ENCODE results near the gene CCDC138.

The CCDC138 gene

GRCh38 chr2:108805032-108805431 is 18.5 kb downstream of the CCDC138 start:
- no CpG with 5 or more reads among the region's 1 CpG for WGBS
- H3K27me3 ChIP-seq (ENCODE audit: insufficient read depth, low read length): no peaks in the 10 kb centered on the region
- H3K4me1 ChIP-seq (ENCODE audit: insufficient read depth, low read length): no peaks in the 10 kb centered on the region
- no peak overlapping the region for H3K27ac ChIP-seq (ENCODE audit: low read depth, low read length)
- peaks cover 74% of the 10 kb centered on the region for H3K36me3 ChIP-seq (ENCODE audit: insufficient read depth, low read length)
- no peak overlapping the region for H3K4me3 ChIP-seq (ENCODE audit: low read length)
- peaks cover 21% of the 10 kb centered on the region for H3K9me3 ChIP-seq (ENCODE audit: insufficient read depth, low read depth, low read length)
- no peak overlapping the region for H3K9ac ChIP-seq (ENCODE audit: low read depth, low read length)

- Histone ChIP-seq H3K36me3 (ENCODE audit: insufficient read depth, low read length) (peaks cover 73% of the 10 kb centered on the region), H3K4me1 (ENCODE audit: insufficient read depth, low read length) (no peaks in the 10 kb centered on the region), H3K27ac (ENCODE audit: low read depth, low read length) (no peak overlapping the region), H3K27me3 (ENCODE audit: insufficient read depth, low read length) (no peaks in the 10 kb centered on the region), H3K4me3 (ENCODE audit: low read length) (no peak overlapping the region), H3K9ac (ENCODE audit: low read depth, low read length) (no peak overlapping the region), H3K9me3 (ENCODE audit: insufficient read depth, low read depth, low read length) (peaks cover 25% of the 10 kb centered on the region)
- 97% methylated on average over 1 of the region's 1 CpG for WGBS
Measured at GRCh38 chr2:108805782-108806181, 19.2 kb downstream of the CCDC138 start.

- Histone ChIP-seq H3K4me3 (ENCODE audit: low read length) (no peak overlapping the region), H3K27me3 (ENCODE audit: insufficient read depth, low read length) (no peaks in the 10 kb centered on the region), H3K9ac (ENCODE audit: low read depth, low read length) (no peak overlapping the region), H3K27ac (ENCODE audit: low read depth, low read length) (no peak overlapping the region), H3K4me1 (ENCODE audit: insufficient read depth, low read length) (no peaks in the 10 kb centered on the region), H3K36me3 (ENCODE audit: insufficient read depth, low read length) (peaks cover 77% of the 10 kb centered on the region), H3K9me3 (ENCODE audit: insufficient read depth, low read depth, low read length) (peaks cover 25% of the 10 kb centered on the region)
- 96% methylated on average over 6 of the region's 6 CpGs for WGBS
Measured at GRCh38 chr2:108806371-108807113, 20.0 kb downstream of the CCDC138 start.

GRCh38 chr2:108809936-108810335 is 23.4 kb downstream of the CCDC138 start:
- Histone ChIP-seq H3K27ac (ENCODE audit: low read depth, low read length) (no peak overlapping the region), H3K9me3 (ENCODE audit: insufficient read depth, low read depth, low read length) (peaks cover 25% of the 10 kb centered on the region), H3K36me3 (ENCODE audit: insufficient read depth, low read length) (peaks cover 84% of the 10 kb centered on the region), H3K27me3 (ENCODE audit: insufficient read depth, low read length) (no peaks in the 10 kb centered on the region), H3K9ac (ENCODE audit: low read depth, low read length) (no peak overlapping the region), H3K4me3 (ENCODE audit: low read length) (no peak overlapping the region), H3K4me1 (ENCODE audit: insufficient read depth, low read length) (no peaks in the 10 kb centered on the region)
- 94% methylated on average over 3 of the region's 3 CpGs for WGBS

GRCh38 chr2:108810993-108811957 is 24.7 kb downstream of the CCDC138 start:
- H3K9ac ChIP-seq (ENCODE audit: low read depth, low read length): no peak overlapping the region

GRCh38 chr2:108813732-108814131 is 27.2 kb downstream of the CCDC138 start:
- H3K27ac ChIP-seq (ENCODE audit: low read depth, low read length): no peak overlapping the region
- no peaks in the 10 kb centered on the region for H3K27me3 ChIP-seq (ENCODE audit: insufficient read depth, low read length)
- no peak overlapping the region for H3K9ac ChIP-seq (ENCODE audit: low read depth, low read length)
- no peak overlapping the region for H3K4me3 ChIP-seq (ENCODE audit: low read length)
- H3K4me1 ChIP-seq (ENCODE audit: insufficient read depth, low read length): no peaks in the 10 kb centered on the region
- peaks cover 84% of the 10 kb centered on the region for H3K36me3 ChIP-seq (ENCODE audit: insufficient read depth, low read length)
- peaks cover 16% of the 10 kb centered on the region; the same call in 1 of the 2 replicates for H3K9me3 ChIP-seq (ENCODE audit: insufficient read depth, low read depth, low read length)
- WGBS: 94% methylated on average over 1 of the region's 1 CpG

More at GRCh38 chr2:108810993-108811957, 24.7 kb downstream of the CCDC138 start:
- 97% methylated on average over 4 of the region's 4 CpGs for WGBS
- Histone ChIP-seq H3K4me3 (ENCODE audit: low read length) (no peak overlapping the region), H3K4me1 (ENCODE audit: insufficient read depth, low read length) (no peaks in the 10 kb centered on the region), H3K27me3 (ENCODE audit: insufficient read depth, low read length) (no peaks in the 10 kb centered on the region), H3K36me3 (ENCODE audit: insufficient read depth, low read length) (peaks cover 86% of the 10 kb centered on the region), H3K27ac (ENCODE audit: low read depth, low read length) (no peak overlapping the region), H3K9me3 (ENCODE audit: insufficient read depth, low read depth, low read length) (peaks cover 25% of the 10 kb centered on the region)

- 96% methylated on average over 2 of the region's 2 CpGs for WGBS
Measured at GRCh38 chr2:108820482-108820881, 33.9 kb downstream of the CCDC138 start.

GRCh38 chr2:108823286-108823685 is 36.7 kb downstream of the CCDC138 start:
- WGBS: 100% methylated on average over 1 of the region's 1 CpG
- no peaks in the 10 kb centered on the region for H3K9me3 ChIP-seq (ENCODE audit: insufficient read depth, low read depth, low read length)
- no peak overlapping the region for H3K9ac ChIP-seq (ENCODE audit: low read depth, low read length)
- H3K4me3 ChIP-seq (ENCODE audit: low read length): no peak overlapping the region
- no peak overlapping the region; the same call in 1 of the 2 replicates for H3K27ac ChIP-seq (ENCODE audit: low read depth, low read length)
- no peaks in the 10 kb centered on the region for H3K4me1 ChIP-seq (ENCODE audit: insufficient read depth, low read length)
- no peaks in the 10 kb centered on the region for H3K27me3 ChIP-seq (ENCODE audit: insufficient read depth, low read length)
- H3K36me3 ChIP-seq (ENCODE audit: insufficient read depth, low read length): peaks cover 72% of the 10 kb centered on the region

More at GRCh38 chr2:108820482-108820881, 33.9 kb downstream of the CCDC138 start:
- no peak overlapping the region for H3K27ac ChIP-seq (ENCODE audit: low read depth, low read length)
- H3K36me3 ChIP-seq (ENCODE audit: insufficient read depth, low read length): peaks cover 82% of the 10 kb centered on the region
- no peak overlapping the region for H3K4me3 ChIP-seq (ENCODE audit: low read length)
- no peaks in the 10 kb centered on the region for H3K27me3 ChIP-seq (ENCODE audit: insufficient read depth, low read length)
- no peaks in the 10 kb centered on the region for H3K9me3 ChIP-seq (ENCODE audit: insufficient read depth, low read depth, low read length)
- H3K4me1 ChIP-seq (ENCODE audit: insufficient read depth, low read length): no peaks in the 10 kb centered on the region
- H3K9ac ChIP-seq (ENCODE audit: low read depth, low read length): no peak overlapping the region

GRCh38 chr2:108824316-108825070 is 37.9 kb downstream of the CCDC138 start:
- Histone ChIP-seq H3K4me3 (ENCODE audit: low read length) (no peak overlapping the region), H3K9me3 (ENCODE audit: insufficient read depth, low read depth, low read length) (no peaks in the 10 kb centered on the region), H3K27me3 (ENCODE audit: insufficient read depth, low read length) (no peaks in the 10 kb centered on the region), H3K4me1 (ENCODE audit: insufficient read depth, low read length) (no peaks in the 10 kb centered on the region), H3K27ac (ENCODE audit: low read depth, low read length) (no peak overlapping the region), H3K36me3 (ENCODE audit: insufficient read depth, low read length) (peaks cover 60% of the 10 kb centered on the region), H3K9ac (ENCODE audit: low read depth, low read length) (no peak overlapping the region)
- 97% methylated on average over 5 of the region's 5 CpGs for WGBS

GRCh38 chr2:108825254-108825653 is 38.7 kb downstream of the CCDC138 start:
- Histone ChIP-seq H3K9ac (ENCODE audit: low read depth, low read length) (no peak overlapping the region), H3K36me3 (ENCODE audit: insufficient read depth, low read length) (peaks cover 52% of the 10 kb centered on the region), H3K4me1 (ENCODE audit: insufficient read depth, low read length) (no peaks in the 10 kb centered on the region), H3K27me3 (ENCODE audit: insufficient read depth, low read length) (no peaks in the 10 kb centered on the region), H3K4me3 (ENCODE audit: low read length) (no peak overlapping the region), H3K9me3 (ENCODE audit: insufficient read depth, low read depth, low read length) (no peaks in the 10 kb centered on the region), H3K27ac (ENCODE audit: low read depth, low read length) (no peak overlapping the region)
- 73% methylated on average over 4 of the region's 4 CpGs for WGBS
